ENCODE measurements around the gene CLEC18B.
"Not testable (repeated sequence)": the region's sequence is repeated elsewhere in the genome, so short reads cannot be mapped to it uniquely, and the experiment has no call there.

DNA sequence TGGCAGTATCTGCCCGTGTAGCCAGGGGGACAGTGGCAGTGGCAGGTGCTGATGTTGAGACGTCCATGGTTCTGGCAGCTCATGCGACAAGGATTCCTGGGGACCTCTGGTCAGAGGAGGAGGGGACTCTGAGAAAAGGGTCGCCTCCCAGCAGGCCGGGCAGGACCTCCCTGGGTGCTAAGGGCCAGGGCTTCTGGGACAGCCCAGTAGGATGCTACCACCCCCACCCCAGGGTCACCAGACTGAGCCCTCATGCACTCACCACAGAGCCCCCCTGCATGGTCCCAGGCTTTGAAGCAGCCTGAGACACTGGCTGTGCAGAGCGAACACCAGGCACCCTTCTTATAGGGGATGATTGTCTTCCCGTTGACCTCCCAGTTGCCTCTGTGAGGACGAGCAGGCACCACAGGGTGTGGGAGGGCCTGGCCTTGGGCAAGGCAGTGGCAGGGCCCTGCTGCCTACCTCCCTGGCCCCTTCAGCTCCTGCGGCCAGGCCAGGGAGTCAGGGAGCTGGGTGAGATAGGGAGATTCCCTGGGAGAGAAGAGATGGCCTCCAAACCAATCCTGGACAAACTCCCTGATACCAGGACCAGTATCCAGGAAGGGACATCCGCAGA, 8.4 kb downstream of the CLEC18B start:
- TF ChIP-seq, protein P1, sequence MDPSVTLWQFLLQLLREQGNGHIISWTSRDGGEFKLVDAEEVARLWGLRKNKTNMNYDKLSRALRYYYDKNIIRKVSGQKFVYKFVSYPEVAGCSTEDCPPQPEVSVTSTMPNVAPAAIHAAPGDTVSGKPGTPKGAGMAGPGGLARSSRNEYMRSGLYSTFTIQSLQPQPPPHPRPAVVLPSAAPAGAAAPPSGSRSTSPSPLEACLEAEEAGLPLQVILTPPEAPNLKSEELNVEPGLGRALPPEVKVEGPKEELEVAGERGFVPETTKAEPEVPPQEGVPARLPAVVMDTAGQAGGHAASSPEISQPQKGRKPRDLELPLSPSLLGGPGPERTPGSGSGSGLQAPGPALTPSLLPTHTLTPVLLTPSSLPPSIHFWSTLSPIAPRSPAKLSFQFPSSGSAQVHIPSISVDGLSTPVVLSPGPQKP (IDR thresholded peaks at IDR 0.05; ENCODE audit: low read depth, low read length), result not testable (repeated sequence)
- TF ChIP-seq, protein P2, sequence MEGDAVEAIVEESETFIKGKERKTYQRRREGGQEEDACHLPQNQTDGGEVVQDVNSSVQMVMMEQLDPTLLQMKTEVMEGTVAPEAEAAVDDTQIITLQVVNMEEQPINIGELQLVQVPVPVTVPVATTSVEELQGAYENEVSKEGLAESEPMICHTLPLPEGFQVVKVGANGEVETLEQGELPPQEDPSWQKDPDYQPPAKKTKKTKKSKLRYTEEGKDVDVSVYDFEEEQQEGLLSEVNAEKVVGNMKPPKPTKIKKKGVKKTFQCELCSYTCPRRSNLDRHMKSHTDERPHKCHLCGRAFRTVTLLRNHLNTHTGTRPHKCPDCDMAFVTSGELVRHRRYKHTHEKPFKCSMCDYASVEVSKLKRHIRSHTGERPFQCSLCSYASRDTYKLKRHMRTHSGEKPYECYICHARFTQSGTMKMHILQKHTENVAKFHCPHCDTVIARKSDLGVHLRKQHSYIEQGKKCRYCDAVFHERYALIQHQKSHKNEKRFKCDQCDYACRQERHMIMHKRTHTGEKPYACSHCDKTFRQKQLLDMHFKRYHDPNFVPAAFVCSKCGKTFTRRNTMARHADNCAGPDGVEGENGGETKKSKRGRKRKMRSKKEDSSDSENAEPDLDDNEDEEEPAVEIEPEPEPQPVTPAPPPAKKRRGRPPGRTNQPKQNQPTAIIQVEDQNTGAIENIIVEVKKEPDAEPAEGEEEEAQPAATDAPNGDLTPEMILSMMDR (IDR thresholded peaks at IDR 0.05), result not testable (repeated sequence)
- not testable (repeated sequence) for TF ChIP-seq POLR2A (IDR thresholded peaks at IDR 0.05; ENCODE audit: low read length); HOXB5 (CRISPR knock-in tag; IDR thresholded peaks at IDR 0.05); ESRRA (IDR thresholded peaks at IDR 0.05; ENCODE audit: borderline replicate concordance, low read length); BHLHE40 (IDR thresholded peaks at IDR 0.05; ENCODE audit: low read depth, low read length); HDAC2 (IDR thresholded peaks at IDR 0.05); NR3C1 (IDR thresholded peaks at IDR 0.05); MAZ (IDR thresholded peaks at IDR 0.05; ENCODE audit: borderline replicate concordance, low read depth, low read length); CHD2 (IDR thresholded peaks at IDR 0.05; ENCODE audit: low read length, partially characterized antibody); RCOR1 (IDR thresholded peaks at IDR 0.05; ENCODE audit: low read depth, low read length); NPAS2 (CRISPR knock-in tag; IDR thresholded peaks at IDR 0.05; ENCODE audit: borderline replicate concordance)
- TF ChIP-seq, protein P3, sequence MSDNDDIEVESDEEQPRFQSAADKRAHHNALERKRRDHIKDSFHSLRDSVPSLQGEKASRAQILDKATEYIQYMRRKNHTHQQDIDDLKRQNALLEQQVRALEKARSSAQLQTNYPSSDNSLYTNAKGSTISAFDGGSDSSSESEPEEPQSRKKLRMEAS (IDR thresholded peaks at IDR 0.05), result not testable (repeated sequence)
- TF ChIP-seq, protein P4, sequence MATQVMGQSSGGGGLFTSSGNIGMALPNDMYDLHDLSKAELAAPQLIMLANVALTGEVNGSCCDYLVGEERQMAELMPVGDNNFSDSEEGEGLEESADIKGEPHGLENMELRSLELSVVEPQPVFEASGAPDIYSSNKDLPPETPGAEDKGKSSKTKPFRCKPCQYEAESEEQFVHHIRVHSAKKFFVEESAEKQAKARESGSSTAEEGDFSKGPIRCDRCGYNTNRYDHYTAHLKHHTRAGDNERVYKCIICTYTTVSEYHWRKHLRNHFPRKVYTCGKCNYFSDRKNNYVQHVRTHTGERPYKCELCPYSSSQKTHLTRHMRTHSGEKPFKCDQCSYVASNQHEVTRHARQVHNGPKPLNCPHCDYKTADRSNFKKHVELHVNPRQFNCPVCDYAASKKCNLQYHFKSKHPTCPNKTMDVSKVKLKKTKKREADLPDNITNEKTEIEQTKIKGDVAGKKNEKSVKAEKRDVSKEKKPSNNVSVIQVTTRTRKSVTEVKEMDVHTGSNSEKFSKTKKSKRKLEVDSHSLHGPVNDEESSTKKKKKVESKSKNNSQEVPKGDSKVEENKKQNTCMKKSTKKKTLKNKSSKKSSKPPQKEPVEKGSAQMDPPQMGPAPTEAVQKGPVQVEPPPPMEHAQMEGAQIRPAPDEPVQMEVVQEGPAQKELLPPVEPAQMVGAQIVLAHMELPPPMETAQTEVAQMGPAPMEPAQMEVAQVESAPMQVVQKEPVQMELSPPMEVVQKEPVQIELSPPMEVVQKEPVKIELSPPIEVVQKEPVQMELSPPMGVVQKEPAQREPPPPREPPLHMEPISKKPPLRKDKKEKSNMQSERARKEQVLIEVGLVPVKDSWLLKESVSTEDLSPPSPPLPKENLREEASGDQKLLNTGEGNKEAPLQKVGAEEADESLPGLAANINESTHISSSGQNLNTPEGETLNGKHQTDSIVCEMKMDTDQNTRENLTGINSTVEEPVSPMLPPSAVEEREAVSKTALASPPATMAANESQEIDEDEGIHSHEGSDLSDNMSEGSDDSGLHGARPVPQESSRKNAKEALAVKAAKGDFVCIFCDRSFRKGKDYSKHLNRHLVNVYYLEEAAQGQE (IDR thresholded peaks at IDR 0.05), result not testable (repeated sequence)

Data from A549 (cell line).